ENCODE measurements around the gene FAM184A. TPM values are rescaled to one million over a fixed set of nuclear protein-coding genes. Genes with fewer than 3 reads are reported as not detected.
A peak's percentile ranks its signal among the peaks of the same experiment; 100 is the strongest.

FAM184A gene
- total and polyA plus RNA-seq, 10 of the 15 experiments (the other 5 are each of a cell fraction or from before 2014, with no cell fraction given), result 0.15 to 0.23 TPM; not detected in 8

- no peak for TF ChIP-seq ZBTB40 (IDR thresholded peaks at IDR 0.05; ENCODE audit: borderline replicate concordance)
- no peak for TF ChIP-seq RFX5 (IDR thresholded peaks at IDR 0.05; ENCODE audit: low read depth, low read length)
- no peak for TF ChIP-seq SUPT20H (IDR thresholded peaks at IDR 0.05; ENCODE audit: borderline replicate concordance, control insufficient read depth, low read depth, low read length)
- TF ChIP-seq NKRF (conservative IDR thresholded peaks at IDR 0.05), result no peak
These were observed 17.2 kb downstream of the FAM184A start (continued) for GRCh38 chr6:119061215-119061614.

GRCh38 chr6:119060255-119060907, 18.1 kb downstream of the FAM184A start:
- SMC1A ChIA-PET (ENCODE audit: uncharacterized antibody, unreplicated experiment), result interaction anchor here (1.2 to 1.6 kb wide), 2 partner anchors 11 to 16 kb away, joined by 3 to 4 read pairs; no protein-coding TSS in a partner anchor
- no TSS peak for BruUV-seq (replicated peaks)
- WGBS (ENCODE audit: insufficient coverage, insufficient replicate concordance, low lambda C conversion rate, missing lambda C conversion rate), result 22% methylated on average over 4 of the region's 4 CpGs
- no peak for TF ChIP-seq IKZF1 (conservative IDR thresholded peaks at IDR 0.05)
- TF ChIP-seq TCF7 (IDR thresholded peaks at IDR 0.05; ENCODE audit: borderline replicate concordance), result no peak
- no peak for TF ChIP-seq HDGF (IDR thresholded peaks at IDR 0.05)
- no peak for TF ChIP-seq LARP7 (IDR thresholded peaks at IDR 0.05)
- no peak for TF ChIP-seq STAT1 (conservative IDR thresholded peaks at IDR 0.05)
- no peak for TF ChIP-seq BMI1 (IDR thresholded peaks at IDR 0.05; ENCODE audit: borderline replicate concordance)
- TF ChIP-seq RBBP5 (conservative IDR thresholded peaks at IDR 0.05), result no peak
- no peak for TF ChIP-seq ZBED1 (IDR thresholded peaks at IDR 0.05; ENCODE audit: borderline replicate concordance)
- no peak for TF ChIP-seq ZBTB40 (IDR thresholded peaks at IDR 0.05; ENCODE audit: borderline replicate concordance)
- TF ChIP-seq ZNF274 (IDR thresholded peaks at IDR 0.05; ENCODE audit: insufficient read depth, insufficient read length), result no peak

More at GRCh38 chr6:119060255-119060907, 18.1 kb downstream of the FAM184A start:
- in situ Hi-C loops (cut with MboI), result no loop called here
- RAD21 ChIA-PET (ENCODE audit: unreplicated experiment), result no interaction called here
- Histone ChIP-seq H3K27ac (ENCODE audit: control insufficient read depth, insufficient read depth) (no peak overlapping the region), H2AFZ (ENCODE audit: control insufficient read depth, low read depth, low read length) (no peak overlapping the region), H3K79me2 (ENCODE audit: control insufficient read depth, insufficient read depth, low read length) (no peaks in the 10 kb centered on the region), H3K4me1 (ENCODE audit: control insufficient read depth, insufficient read depth, low read length) (no peaks in the 10 kb centered on the region; the same call in 1 of the 2 replicates), H3K9me3 (replicated peaks; ENCODE audit: control insufficient read depth, insufficient read depth, low read length) (no peaks in the 10 kb centered on the region), H3K4me2 (ENCODE audit: control insufficient read depth, insufficient read depth) (no peak overlapping the region), H3K4me3 (no peak overlapping the region), H3K27me3 (replicated peaks in 1 of 2; ENCODE audit: control insufficient read depth in 2 of 2, insufficient read depth in 2 of 2, low read length in 1 of 2) (no peaks in the 10 kb centered on the region; a peak in 1 of 4 replicates), H3K36me3 (ENCODE audit: control insufficient read depth in 2 of 2, insufficient read depth in 2 of 2, low read length in 1 of 2) (no peaks in the 10 kb centered on the region), H3K9ac (ENCODE audit: control insufficient read depth, insufficient read depth, low read length) (no peak overlapping the region), H4K20me1 (ENCODE audit: control insufficient read depth, insufficient read depth) (no peaks in the 10 kb centered on the region)
- FAIRE-seq (no peak), ATAC-seq (peak; percentile 52), DNase-seq (ENCODE audit: low read depth, low spot score) (no peak)
- intact Hi-C loops (cut with micrococcal nuclease; ENCODE audit: unreplicated experiment), result no loop called here
- POLR2A ChIA-PET, result no interaction called here
- CTCF ChIA-PET, result interaction anchor here (0.6 to 1.2 kb wide), 4 partner anchors 14 to 112 kb away, joined by 3 read pairs; no protein-coding TSS in a partner anchor

All from GM12878 (cell line).